GM21717 (cell line): ENCODE data around the gene FAM222A.

Source experiments
- ATAC-seq: cut with Tn5 transposase; IDR thresholded peaks from one replicate; pipeline ENCODE4 v1.9.1; 2021; ENCODE audit warnings: mild to moderate bottlenecking, moderate library complexity; ENCODE audit not compliant: unreplicated experiment

FAM222A gene

DNA sequence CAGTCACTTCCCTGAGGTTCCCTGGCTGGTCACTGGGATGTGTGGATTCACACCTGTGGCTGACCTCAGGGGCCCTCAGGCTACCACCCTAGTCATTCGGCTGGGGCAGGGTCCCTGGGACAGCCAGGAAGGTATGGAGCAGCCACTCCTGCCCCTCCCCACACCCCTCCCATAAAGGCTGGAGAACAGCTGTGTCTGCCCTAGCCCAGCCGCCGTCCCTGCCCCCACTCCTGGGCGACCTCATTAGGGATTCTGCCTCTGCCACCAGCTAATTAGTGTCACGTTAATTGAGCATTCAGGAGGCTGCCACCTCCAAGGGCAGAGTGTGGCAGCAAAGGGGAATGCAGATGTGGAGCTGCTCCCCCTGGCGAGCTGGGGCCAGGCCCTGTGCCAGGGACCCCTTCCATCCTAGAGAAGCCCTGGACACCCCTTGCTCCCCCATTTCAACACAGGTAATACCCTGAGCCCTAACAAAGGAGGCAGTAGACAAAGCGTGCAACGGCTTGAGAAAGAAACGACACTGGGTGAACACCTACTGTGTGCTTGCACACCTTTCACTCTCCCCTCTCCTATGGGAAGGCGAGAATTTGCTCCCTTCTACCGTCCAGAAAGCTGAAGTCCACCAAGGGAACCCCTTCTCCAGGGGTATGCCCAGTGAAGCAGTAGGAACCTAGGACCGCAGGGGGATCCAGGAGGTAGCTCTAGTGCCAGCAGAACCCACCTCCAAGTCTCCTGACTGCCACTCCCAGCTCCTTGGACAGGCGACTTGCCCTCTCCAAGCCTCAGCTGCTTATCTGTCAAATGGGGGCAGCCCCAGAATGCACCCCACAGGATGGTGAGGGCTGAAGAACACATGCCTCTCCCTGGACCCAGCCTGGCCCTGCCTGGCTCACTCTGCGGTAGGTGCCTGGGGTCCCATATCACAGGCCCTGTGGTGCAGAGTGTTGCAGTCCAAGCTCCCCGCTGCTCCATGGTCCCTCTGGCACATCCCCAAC, 45.1 kb downstream of the FAM222A start:
- ATAC-seq = no peak

DNA sequence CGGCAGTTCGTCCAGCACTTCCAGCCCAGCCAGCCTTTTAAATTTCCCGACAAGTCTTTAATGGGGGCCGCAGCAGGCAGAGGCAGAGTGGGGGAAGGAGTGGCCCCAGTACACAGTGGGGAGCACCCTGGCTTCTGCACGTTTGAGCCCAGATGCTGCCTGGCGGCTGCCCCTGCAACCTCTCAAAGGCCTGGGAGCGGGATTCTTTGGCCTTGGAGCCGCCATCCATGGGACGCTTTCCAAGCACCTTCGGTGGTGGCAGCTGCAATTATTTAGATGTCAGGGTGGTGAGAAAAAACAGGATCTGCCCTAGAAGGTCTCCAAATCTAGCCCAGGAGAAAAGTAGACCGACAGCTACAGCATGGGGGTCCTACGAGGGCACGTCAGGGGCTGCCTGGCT, 46.0 kb downstream of the FAM222A start:
- no peak for ATAC-seq

- ATAC-seq = no peak
Measured at GRCh38 chr12:109760031-109760929, 46.7 kb downstream of the FAM222A start.

- ATAC-seq = no peak
Measured at GRCh38 chr12:109760930-109761921, 47.6 kb downstream of the FAM222A start.

DNA sequence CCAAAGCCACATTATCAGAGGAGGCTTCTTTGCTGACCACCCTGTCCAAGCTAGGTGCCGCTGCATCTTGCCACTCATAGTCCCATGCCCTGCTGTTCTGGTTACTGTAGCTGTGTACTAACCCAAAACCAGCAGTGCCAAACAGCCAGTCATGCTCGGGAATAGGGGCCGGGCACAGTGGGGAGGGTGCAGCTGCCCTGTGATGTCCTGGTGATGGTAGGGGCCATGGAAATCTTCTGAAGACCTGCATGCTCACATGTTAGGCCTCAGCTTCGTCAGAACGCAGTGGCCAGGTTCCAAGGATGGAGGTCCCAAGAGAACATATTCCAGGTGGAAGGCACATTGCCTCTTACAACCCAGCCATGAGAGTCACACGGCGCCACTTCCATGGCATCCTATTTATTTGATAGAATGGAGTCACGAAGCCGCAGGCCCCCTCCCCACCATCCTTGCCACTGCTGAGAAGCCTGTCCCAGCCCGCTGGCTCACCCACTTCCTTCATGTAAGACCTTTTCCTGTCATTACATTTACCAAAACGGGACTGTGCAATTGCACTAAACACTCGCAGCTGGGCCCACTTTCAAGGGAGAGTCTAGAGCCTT, 48.5 kb downstream of the FAM222A start:
- no peak for ATAC-seq

GRCh38 chr12:109762673-109763191, 49.1 kb downstream of the FAM222A start:
- no peak for ATAC-seq

GRCh38 chr12:109763201-109763841, 49.7 kb downstream of the FAM222A start:
- ATAC-seq = no peak

DNA sequence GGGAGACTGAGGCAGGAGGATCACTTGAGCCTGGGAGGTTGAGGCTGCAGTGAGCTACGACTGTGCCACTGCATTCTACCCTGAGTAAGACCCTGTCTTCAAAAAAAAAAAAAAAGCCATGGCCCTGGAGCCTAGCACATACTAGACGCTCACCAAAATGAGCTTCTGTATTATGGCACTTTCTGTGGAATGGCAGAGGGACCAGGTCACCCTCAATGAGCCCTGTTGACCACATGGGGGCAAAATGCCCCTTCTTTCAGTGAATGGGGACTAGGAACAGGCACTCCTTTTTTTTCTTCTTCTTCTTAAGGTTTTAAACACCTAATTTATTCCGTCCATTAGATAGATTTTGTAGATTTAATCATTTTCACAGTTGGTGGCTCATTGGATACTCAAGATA, 50.5 kb downstream of the FAM222A start:
- ATAC-seq = no peak

GRCh38 chr12:109764776-109765445, 51.3 kb downstream of the FAM222A start:
- no peak for ATAC-seq

- no peak for ATAC-seq
Measured at GRCh38 chr12:109765446-109765810, 51.8 kb downstream of the FAM222A start.

DNA sequence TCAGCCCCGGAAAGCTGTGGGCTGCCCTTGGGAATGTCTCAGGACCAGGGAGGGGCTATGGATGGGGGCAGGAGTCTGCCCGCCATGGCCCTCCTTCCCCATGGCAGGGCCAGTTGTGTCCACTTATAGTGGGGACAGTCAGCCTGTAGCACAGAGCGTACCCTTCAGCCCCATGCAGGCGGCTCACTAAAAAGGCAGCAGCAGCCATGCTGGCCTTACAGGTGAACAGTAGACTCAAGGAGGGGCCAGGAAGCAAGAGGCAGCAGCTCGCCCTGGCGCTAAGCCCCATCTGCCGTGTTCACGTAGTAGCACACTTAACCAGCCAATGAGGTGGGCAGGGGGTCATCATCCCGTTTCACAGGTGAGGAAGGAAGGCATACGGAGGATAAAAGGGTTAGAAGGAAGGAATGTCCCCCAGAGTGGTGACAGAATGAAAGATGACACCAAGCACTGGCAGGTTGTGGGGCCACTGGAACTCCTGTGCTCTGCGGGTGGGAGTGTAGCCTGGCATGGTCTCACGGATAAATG, 52.7 kb downstream of the FAM222A start:
- no peak for ATAC-seq

GRCh38 chr12:109767456-109767855, 53.8 kb downstream of the FAM222A start:
- ATAC-seq = no peak

- no peak for ATAC-seq
Measured at GRCh38 chr12:109767991-109768900, 54.6 kb downstream of the FAM222A start.

DNA sequence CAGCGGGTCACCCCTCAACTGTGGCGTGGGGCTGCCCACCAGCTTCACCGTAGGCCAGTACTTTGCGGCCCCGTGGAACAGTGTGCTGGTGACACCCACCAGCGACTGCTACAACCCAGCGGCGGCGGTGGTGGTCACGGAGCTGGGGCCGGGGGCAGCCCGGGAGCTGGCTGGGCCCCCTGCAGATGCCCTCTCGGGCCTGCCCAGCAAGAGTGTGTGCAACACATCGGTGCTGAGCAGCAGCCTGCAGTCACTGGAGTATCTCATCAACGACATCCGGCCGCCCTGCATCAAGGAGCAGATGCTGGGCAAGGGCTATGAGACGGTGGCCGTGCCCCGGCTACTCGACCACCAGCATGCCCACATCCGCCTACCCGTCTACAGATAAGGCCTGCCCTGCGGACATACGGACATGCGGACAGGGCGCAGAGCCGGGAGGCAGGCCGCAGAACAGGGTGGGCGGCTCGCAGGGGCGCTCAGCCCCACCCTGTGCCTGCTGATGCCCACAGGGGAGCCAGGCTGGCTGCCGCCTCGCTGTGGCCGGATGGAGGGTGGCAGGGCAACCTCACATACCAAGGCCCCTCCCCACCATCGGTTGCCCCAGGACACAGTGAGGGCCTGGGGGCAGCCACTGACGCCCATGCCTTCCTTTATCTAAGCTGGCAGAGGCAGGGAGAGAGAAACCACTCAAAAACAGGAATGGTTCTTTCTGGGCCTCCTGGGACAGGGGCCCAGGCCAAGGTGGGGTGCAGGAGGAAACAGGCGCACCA, 55.5 kb downstream of the FAM222A start:
- no peak for ATAC-seq

DNA sequence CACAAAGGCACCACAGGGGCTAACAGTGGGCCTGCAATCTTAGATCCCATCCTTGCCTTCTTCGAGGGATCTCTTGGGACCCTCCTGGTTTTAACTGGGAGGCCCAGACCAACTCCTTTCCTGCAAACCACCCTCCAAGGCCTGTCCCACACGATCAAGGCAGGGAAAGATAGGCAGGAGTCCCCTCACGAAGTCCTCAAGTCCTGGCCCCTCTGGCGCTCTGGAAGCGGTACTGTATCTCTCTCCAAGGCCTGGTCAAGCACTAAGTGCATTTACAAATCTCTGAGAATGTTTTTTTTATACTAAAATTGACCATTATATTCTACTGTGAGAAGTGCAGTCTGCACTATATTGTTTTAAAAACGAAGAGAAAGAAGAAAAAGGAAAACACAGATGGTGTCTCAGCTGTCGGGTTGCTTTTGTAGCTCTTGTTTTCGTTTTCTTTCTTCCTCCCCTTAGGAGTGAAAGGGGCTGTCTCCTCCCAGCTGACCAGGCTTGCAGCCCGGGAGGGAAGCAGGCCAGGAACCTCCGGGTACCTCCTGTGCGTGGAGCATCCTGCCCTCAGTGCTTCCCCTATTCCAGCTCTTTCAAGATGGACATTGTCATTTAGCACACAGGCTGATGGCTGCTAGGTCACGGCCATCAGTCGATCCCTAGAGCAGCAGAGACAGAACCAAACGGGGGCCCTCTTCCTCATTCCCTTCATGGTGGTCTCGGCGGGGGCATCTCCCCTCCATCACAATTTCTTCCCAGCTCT, 56.7 kb downstream of the FAM222A start:
- no peak for ATAC-seq
